SKM-1 treated with dmso at 0.1 percent for 144 hours (cell line): Measurements from ENCODE around the gene SSC5D.

Experiments used
- DNase-seq: peaks from one replicate; lab custom pipeline; 2025; ENCODE audit not compliant: unreplicated experiment; lab: John Stamatoyannopoulos, UW

The SSC5D gene

GRCh38 chr19:55454787-55455243, 33.4 kb upstream of the SSC5D start:
- DNase-seq, result no peak

DNA sequence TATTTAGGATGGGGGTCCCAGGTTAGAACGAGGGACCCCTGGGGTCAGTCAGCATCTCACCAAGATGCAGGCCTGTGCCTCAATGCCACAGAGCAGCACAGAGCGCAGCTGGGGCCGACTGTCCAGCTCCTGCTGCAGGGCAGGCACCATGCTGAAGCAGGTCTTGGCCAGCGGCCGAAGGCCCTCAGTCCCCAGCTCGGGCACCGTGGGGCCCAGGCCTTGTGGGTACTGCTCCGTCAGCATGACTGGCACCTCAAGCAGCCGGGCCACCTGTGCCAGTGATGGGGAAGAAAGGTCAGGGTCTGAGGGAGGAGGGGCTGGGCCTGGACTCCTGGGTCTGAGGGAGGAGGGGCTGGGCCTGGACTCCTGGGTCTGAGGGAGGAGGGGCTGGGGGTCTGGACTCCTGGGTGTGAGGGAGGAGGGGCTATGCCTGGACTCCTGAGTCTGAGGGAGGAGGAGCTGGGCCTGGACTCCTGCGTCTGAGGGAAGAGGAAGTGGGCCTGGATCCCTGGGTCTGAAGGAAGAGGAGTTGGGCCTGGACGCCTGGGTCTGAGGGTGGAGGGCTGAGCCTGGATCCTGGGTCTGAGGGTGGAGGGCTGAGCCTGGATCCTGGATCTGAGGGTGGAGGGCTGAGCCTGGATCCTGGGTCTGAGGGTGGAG, 32.5 kb upstream of the SSC5D start:
- no peak for DNase-seq

GRCh38 chr19:55456347-55456746, 31.9 kb upstream of the SSC5D start:
- no peak for DNase-seq

- no peak for DNase-seq
Measured at GRCh38 chr19:55457683-55458457, 30.4 kb upstream of the SSC5D start.

- no peak for DNase-seq
Measured at GRCh38 chr19:55459551-55459949, 28.7 kb upstream of the SSC5D start.

GRCh38 chr19:55459950-55460657, 28.1 kb upstream of the SSC5D start:
- no peak for DNase-seq

DNA sequence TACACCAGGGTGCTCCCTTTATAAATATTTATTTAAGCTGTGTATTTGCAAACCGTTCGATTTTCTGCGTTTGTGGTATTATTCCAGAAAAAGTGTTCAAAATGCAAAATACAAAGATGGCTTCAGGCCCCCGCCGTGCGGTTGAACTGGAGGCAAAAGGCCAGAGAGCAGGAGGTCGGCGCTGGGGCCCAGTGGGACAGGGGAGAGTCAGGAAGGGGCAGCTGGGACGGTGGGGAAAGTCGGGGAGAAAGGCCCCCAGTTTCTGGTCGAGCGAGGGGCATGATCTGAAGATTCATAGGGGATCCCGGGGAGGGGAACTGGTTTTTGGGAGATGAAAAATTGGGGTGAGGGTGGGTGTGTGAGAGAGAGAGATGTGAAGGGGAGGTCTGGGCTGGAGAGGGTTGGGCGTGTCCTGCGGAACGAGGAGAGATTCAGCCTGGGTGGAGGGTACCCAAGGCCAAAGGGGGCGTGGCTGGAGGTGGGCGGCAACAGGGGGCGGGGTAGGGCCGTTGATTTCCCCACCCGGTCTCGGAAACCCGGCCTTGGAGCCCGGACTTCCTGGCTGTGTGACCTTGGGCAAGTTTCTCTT, 27.5 kb upstream of the SSC5D start:
- DNase-seq, result no peak

DNA sequence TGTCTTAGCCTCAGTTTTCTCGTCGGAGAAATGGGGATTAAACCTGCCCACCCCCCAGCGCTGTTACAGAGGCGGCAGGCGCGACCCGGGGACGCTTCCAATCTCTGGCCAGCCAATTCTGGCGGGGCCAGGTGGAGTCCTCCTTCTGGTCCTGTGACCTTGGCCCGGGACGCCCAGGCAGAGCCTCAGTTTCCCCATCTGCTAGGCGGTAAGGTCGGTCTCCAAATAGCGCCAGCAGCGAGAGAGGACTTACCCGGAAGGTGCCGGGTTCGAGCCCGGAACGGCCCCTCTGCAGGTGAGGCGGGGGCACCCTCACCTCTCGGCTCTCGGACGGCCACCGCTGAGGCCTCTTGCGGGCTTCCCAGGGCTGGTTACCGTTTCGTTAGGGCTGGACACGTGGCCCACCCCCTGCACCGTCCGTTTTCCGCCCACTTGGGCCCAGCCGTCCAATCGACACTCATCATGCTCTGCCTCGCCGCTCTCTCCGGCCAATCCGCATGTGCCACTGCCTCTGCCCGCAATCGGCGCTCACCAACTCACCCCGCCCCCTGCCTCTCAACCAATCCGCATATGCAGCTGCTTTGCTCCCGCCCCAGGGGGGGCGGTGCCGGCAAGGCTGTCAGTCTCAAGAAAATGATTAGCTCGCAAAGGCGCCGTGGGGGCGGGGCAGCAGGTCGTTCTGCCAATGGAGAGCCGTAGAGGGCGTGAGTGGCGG, 26.8 kb upstream of the SSC5D start, which contains the start of gene ISOC2:
Gene ISOC2, minus strand, starts transcription at position 384 of the 715 bp plus-strand sequence. CDS start 5,156 bp downstream, outside the sequence.
- DNase-seq, result peak; percentile 92

GRCh38 chr19:55461974-55462626, 26.1 kb upstream of the SSC5D start:
- no peak for DNase-seq

DNA sequence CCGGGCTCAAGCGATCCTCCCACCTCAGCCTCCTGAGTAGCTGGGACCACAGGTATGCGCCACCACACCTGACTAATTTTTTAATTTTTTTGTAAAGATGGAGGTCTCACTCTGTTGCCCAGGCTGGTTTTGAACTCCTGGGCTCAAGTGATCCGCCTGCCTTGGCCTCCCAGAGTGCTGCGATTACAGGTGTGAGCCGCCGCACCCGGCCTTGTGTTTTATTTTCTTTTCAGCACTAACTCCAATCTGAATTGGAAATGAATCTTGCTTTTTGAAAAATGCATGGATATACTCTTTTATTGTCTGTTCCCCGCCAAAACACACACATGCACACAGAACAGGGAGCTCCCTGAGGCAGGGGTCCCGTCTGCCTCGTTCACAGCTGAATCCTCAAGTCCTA, 25.5 kb upstream of the SSC5D start:
- DNase-seq, result no peak

DNA sequence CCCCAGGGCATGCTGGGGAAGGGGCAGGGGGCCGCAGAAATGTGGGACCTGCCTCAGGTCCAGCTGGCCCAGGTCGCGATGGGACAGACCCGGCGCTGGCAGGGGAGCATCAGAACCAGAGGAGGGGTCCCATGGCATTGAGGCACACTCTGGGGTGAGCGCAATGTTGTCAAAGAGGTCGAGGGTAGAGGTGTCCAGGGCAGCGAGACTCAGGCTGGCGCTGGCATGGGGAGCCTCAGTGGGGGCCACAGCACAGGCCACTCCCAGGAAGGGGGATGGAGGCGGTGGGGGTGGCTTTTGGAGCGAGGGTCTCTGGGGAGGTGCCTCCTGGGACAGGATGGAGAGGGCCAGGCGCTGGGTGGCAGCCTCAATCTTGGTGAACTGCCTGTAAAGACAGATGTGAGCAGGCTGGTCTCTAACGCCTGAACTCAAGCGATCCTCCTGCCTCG, 24.6 kb upstream of the SSC5D start:
- no peak for DNase-seq

DNA sequence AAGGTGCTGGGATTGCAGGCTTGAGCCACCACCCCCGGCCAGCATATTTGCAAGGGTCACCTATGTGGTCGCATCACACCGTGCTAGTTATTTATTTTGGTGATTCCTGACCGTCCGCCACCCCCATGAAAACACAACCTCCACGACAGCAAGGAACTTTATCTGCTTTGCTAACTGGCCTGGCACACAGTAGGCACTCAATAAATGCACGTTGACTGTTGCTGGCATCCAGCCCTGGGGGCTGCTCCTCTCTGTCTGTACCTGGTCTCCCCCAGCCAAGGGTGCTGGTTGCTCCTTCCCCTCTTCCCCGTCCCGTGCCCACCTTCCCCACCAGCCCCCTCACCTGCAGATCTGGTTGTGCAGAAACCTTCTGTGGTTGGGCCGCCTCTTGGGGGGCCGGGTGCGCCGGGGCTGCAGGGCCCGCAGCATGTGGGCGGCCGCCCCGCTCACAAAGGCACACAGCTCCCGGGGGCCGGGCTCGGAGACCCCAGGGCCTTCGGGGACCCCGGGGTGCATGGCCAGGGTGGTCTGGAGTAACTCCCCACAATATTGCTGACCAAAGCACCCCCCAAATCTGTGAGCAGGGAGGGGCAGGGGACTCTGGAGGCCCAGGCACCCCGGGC, 24.1 kb upstream of the SSC5D start:
- no peak for DNase-seq

- no peak for DNase-seq
Measured at GRCh38 chr19:55464662-55465054, 23.6 kb upstream of the SSC5D start, which contains the start of gene C19orf85. TSS of gene C19orf85 (minus strand) at chr19:55464751. CDS start at chr19:55464554, 197 bp downstream.

DNA sequence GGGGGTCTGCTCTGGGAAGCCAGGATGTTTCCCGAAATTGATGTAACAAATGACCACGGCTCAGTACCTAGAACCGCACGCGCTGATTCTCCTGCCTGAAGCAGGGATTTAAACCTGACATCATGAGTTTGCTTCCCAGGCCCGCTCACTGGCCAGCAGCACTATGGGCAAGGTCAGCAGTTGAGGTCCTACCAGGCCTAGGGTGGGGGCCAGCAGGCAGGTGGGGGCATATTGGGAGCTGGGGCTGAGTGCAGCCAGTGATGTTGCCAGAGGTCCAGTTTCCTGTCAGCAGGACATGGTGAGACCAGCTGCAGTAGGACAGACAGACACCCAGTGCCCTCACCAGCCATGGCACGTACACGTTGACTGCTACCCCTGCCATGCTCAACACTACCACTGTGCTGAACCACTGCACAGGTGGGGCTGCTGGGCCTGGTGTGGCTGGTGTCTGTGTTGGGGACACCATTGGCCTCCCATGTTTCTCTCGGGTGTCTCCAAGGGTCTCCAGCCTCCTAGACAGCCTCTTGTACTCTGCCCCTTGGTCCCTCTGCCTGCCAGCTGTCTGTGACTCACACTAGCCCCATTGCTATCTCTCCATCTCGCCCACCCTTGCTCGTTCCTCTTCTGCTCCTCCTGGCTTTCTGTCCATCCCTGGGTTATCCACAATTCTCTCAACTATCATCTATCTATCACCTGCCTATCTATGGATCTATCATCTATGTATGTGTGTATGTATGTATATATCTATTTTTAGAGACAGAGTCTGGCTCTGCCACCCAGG, 22.6 kb upstream of the SSC5D start:
- no peak for DNase-seq

GRCh38 chr19:55466241-55466614, 22.0 kb upstream of the SSC5D start:
- no peak for DNase-seq

DNA sequence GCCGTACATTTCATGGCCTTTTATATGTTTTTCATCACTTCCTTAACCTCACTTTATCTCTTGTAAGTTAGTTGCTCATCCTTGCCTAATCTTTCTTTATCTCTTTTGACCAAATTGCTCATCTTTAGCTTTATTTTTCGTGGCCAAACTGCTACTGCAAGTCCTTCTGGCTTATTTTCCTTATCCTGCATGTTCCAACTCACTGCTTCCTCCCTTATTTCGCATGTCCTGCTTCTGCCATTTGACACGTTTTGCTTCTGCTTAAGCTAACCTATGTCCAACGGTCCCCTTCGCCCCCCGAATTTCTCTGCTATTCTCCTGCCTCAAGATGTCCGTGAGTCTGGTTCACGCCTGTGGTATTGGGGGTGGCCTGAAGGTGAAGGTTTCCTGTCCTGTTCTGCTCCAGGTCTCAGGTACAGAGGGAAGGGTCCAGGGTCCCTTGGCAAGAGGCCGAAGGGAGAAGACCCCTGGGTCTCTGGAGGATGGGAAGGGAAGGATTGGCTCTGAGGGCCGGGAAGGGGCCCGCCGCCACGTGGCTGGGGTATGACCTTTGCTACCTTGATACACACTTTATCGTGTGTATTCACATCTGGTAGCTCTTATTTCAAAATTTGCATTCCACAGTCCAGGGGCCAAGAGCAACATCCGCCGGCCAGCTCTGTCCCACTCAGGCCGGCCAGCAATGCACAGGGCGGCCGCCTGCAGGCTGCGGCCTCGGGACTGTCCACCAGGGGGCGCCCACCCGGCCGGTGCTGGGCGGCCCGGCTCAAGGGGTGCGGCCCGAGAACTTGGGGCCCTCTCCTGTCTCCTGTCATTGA, 20.8 kb upstream of the SSC5D start:
- no peak for DNase-seq

GRCh38 chr19:55468054-55468393, 20.2 kb upstream of the SSC5D start:
- no peak for DNase-seq

- no peak for DNase-seq
Measured at GRCh38 chr19:55471266-55471665, 17.0 kb upstream of the SSC5D start.
